ELF-1 (cell line): ENCODE results near the gene CTAGE8.
"Not testable (repeated sequence)": the region's sequence is repeated elsewhere in the genome, so short reads cannot be mapped to it uniquely, and the experiment has no call there.

Experiments used
- DNase-seq: peaks from one replicate; pipeline ENCODE4 v3.0.0-alpha.2; 2016; ENCODE audit warnings: low read depth, low spot score

Gene CTAGE8, protein sequence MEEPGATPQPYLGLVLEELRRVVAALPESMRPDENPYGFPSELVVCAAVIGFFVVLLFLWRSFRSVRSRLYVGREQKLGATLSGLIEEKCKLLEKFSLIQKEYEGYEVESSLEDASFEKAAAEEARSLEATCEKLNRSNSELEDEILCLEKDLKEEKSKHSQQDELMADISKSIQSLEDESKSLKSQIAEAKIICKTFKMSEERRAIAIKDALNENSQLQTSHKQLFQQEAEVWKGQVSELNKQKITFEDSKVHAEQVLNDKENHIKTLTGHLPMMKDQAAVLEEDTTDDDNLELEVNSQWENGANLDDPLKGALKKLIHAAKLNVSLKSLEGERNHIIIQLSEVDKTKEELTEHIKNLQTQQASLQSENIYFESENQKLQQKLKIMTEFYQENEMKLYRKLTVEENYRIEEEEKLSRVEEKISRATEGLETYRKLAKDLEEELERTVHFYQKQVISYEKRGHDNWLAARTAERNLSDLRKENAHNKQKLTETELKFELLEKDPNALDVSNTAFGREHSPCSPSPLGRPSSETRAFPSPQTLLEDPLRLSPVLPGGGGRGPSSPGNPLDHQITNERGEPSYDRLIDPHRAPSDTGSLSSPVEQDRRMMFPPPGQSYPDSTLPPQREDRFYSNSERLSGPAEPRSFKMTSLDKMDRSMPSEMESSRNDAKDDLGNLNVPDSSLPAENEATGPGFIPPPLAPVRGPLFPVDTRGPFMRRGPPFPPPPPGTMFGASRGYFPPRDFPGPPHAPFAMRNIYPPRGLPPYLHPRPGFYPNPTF

DNA sequence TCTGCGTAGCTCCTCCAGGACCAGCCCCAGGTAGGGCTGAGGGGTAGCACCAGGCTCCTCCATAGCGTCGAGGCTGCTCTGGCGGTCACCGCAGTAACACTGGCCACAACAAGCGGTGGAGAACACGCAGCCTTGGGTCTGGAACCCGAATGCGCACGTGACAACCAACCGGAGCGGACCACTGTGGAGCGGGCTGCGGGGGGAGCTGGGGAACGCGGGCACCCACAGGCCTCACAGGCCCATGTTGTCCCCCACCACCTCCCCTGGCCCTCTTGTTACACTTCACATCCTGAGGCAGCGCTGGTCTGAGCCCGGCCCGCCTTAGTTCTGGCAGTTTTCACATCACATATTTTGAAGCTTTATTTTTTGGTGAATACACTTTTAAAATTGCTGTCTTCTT lies at the start of gene CTAGE8:
CTAGE8 (minus strand) TSS at position 101 of the 400 bp plus-strand sequence; CDS start at position 63, 38 bp downstream.
- DNase-seq = not testable (repeated sequence)

DNA sequence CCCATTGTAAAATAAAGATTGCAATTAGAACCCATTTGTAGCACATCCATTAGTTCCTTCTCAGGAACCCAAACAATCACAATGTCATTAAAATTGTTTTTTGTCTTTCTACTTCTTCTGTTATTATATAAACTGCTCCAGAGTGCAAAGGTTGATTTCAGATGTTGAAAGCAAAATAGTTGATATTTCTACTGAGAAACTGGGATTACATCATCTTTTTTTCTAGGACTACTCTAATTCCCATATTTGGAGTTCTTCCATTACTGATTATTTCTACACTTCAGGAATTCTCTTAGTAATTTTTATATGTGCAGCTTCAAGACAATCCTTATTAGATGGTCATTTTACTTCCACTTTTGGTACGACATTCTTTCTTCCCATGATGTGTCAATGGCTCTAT lies 48.4 kb upstream of the CTAGE8 start:
- DNase-seq = not testable (repeated sequence)

DNA sequence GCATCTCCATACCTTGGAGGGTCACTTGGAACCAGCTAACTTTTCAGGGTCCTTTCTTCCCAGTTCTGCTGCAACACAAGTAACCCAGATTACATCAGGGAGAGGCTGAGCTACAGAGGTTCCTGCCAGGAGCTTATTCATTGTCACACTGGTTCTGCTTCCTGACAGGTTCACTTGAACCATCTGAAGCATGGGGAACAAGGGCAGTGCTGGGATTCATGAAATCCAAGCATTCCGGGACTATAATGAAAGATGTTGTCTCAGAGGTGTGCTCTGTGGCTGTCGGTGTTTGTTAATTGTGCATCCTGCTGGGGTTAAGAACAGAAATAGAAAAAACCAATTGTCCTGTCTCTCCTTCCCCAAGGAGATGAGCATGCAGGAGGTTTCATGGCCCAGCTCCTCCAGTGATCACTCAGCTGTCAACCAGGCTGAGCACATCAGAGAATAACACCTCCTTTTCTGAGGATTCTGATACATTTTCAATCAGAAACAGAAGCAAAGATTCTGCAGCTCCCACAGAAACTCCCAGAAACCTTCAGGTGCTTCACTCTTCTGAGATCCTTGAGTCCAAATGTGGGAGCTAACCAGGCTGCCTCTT lies 42.9 kb upstream of the CTAGE8 start, which contains the start of gene OR2A1:
OR2A1 (plus strand) TSS at position 548 of the 598 bp plus-strand sequence. CDS start 5,706 bp downstream, outside the sequence.
- not testable (repeated sequence) for DNase-seq

DNA sequence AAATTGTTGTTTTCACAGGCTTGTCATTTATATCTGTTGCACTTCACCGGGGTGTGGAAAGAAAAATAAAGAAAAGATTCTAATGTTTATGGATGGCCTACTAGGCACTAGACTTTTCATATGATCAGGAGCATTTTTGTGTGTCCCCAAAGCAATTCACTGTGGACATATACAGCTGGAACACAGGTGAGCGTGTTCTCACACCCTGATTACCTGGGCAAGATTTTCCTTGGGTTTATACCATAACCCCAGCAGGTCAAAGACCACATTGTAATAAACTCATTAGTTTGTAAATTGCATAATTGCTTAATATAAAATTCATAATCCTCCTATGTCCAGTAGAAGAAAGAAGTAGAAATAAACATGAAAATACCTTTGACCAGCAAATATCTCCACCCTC lies 42.1 kb upstream of the CTAGE8 start:
- not testable (repeated sequence) for DNase-seq

DNA sequence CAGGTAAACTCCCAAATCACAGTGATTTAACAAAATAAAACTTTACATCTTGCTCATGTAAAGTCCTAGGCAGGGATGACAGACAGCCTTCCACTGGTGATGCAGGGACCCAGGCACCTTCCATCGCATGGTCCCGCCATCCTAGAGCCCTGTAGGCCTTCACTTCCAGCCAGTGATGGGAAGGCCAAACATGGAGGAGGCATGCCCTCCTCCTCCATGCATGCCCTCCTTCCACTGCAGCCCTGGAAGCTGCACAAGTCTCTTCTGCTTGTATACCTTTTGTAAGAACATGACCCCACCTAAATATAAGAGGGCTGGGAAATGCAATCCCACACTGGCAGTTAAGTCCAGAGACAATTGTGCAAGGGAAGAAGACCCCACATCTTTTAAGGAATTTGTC lies 40.6 kb upstream of the CTAGE8 start:
- DNase-seq = not testable (repeated sequence)

DNA sequence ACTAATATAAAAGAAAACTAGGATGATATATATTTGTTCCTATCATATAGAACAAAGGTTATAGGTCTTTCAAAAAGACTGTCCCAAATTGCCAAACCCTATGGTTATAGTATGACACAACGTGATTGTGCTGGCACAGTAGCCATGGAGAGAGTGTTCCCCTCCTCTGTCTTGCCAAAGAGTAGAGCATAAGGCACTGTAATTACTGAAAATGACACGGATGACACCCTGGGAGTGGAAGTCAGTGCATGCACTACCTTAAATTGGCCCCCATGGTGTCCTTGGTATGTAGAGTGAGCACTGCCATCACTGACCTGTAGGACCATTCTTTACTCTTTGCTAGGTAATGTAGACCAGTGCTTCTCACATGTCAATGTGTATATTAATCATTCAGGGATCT lies 36.1 kb upstream of the CTAGE8 start:
- not testable (repeated sequence) for DNase-seq

DNA sequence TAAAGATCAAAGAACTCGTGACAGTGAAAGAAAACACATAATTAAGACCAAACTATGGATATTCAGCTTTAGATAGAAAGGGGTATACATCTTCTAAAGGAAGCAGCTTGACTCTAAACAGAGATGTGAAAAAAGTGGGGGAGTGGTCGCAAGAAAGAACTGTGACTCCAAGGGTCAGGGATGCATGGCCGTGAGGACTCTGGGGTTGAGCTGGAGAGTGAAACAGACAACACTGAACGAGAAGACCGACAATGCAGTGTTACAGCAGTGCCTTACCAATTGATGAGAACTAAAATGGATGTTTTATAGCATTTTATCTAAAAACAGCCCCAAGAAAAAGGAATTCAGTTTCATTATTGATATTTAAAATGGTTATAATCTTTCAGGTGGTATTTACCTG lies 34.5 kb upstream of the CTAGE8 start:
- not testable (repeated sequence) for DNase-seq

DNA sequence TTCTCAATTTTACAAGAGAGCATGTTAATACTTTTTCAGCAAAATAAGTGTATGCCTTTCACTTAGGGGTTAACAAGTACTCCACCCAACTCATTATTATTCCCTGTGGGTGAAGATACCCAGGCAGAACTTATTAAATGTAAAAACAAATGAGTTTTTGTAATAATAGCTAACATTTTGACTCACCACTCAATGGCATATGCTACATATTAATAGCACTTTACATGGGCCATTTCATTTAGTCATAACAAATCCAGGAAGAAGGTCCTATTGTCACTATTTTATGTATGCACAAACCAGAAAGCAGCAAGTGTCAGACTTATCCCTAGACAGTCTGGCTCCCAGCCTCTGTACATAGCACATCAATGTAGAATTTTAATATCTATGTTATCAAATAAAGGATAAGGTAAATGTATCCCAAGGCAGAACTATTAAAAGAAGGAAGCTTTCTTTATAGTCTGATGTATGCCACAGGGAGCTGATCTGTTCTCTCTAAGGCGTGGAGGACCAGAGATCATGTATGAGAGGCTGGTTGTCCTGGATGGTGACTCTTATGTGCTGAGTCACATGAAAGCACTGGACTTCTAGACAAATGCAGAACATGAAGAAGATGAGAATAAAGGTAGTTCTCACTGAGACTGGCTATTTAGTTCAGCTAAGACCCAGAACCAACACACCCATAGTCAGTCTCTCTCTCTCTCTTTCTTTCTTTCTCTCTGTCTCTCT lies 33.7 kb upstream of the CTAGE8 start:
- not testable (repeated sequence) for DNase-seq

DNA sequence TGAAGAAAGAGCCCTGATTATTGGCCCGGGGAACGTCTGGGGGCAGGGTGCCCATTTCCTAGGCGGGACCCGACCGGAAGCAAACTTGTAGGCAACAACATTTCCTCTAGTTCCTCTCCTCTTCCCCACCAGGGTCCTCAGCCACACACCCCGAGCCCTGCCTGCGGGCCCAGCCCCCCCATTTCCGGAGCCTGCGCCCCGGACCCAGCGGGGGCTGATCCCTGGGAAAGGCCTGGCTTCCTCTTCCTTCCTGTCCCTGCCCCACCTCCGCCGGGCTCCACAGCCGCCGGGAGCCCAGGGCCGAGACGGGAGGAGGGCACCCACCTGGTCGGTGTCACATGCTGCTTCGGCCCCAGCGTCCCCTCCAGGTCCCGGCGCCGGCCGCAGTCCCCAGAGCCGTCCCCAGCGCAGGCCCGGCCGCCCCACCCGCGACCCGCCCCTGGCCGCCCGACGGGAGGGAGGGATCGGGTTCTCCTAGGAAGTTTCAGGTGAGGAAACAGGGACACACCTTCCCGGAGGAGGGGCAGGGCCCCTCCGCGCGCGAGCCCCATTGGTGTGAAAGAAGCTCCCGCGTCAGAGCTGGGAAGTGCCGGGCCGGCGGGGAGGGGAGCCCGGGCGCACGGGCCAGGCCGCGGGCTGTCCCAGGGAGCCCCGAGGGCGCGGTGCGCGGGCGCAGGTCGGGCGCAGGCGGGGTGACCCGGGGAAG lies 24.9 kb upstream of the CTAGE8 start:
- not testable (repeated sequence) for DNase-seq

DNA sequence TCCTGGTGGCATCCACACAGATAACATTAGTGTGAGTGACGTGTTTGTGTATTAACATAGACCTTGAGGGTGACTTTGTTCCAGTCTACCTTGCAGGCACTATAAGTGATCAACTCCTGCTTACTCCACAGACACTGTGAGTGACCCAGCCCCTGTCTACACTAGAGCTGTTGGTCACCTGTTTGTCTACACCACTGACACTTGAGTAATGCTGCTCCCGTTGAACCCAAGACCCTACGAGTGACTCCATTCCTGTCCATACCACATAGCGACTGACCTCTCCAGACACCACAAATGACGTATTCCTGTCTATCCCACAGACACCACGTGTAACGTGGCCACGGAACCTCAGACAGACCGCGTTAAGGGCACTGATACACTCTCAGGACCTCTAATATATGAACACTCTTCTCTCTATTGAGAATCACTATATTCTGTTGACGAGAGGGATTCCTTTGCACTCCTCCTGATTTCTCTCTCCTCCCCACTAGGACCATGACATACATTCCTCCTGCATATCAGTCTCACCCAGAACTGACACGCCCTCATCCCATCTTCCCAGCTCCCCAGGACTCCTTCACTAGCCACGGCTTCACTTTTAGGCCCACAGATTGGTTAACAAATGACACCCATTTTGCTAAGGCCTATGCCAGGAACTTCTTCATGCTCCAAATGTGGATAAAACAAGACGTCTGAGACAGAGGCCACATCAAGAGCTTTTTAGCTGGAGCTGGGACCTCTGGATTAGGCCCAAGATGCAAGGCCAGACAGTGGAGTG lies 23.5 kb upstream of the CTAGE8 start:
- DNase-seq = not testable (repeated sequence)

DNA sequence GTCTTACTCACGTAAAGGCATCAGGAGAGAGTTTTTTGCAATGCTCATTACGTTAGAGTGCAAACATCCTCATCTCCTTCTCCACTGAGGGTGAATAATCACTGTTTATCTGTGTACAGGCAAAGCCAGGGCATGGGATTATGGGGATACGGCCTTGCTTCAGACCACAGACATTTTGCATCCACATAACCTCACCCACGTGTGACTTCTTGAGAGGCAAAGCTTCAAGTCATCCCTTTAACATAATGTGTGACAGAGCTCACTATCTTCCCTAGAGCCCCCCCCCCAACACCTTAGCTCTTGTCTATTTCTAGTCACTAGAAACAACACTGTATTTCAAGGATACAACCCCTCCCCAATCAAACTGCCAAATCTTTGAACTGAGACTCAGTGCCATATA lies 22.5 kb upstream of the CTAGE8 start:
- not testable (repeated sequence) for DNase-seq

DNA sequence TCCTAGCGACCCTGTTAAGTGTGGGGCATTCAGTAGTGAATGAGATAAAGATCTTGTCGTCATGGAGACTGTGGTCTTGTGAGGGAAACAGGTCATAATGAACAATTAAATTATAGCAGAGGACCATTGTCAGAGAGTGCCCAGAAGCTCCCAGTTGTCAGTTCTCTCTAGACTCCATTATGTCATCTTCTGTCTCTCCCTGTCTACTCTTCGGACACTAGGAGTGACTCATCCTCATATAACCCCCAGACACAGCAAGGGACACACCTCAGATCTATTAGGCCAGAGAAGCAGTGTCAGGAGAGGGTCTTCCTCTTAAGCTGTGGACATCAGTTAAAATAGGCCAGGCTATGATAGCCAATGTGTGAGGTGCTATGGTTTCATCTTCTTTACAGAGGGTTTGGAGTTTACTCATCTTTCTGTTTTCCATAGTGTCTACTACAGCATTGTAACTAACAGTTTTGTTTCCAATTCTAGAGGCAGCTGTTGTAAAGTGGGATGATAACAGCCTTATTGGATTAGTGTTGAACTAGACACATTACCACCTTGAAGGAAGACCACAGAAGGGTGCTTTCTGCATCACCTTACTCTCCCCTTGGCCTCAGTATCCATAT lies 18.2 kb upstream of the CTAGE8 start:
- not testable (repeated sequence) for DNase-seq

DNA sequence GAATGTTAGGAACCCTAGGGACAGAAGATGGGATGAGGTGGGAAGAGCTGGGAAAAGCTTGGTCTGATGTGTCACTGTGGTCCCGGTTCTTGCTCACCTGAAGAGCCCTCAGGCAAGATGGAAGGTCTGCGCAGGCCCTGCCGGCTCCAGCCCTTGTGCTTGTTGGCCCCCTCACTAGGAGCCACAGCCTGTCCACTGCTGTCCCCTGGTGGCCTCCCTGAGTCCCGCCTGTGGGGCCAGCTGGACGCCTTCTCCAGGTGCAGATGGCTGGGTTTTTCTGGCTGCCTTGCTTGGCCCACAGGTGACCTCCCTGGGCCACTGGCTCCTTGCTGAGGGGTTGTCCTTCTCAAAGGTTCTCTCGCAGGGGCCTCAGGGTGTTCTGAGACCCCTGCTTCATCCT lies 14.6 kb upstream of the CTAGE8 start:
- not testable (repeated sequence) for DNase-seq

DNA sequence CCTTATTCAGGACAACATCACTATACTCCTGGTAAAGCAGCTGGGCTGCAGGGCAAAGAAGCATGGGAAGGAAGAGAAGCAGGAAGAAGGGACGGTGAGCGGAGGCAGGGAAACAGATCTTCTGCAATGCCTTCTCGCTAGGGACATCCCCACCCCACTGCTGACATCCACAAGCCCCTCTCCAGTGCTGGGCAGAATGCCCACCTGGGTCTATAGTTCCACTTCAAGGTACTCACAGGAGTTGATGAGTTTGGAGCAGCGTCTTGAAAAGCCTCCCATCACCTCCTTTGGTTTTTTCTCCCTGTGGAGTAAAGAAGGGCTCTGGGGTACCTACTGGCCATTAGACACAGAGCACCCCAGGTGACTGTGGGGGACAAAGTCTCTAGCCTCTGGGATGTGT lies 13.4 kb upstream of the CTAGE8 start:
- DNase-seq = not testable (repeated sequence)

DNA sequence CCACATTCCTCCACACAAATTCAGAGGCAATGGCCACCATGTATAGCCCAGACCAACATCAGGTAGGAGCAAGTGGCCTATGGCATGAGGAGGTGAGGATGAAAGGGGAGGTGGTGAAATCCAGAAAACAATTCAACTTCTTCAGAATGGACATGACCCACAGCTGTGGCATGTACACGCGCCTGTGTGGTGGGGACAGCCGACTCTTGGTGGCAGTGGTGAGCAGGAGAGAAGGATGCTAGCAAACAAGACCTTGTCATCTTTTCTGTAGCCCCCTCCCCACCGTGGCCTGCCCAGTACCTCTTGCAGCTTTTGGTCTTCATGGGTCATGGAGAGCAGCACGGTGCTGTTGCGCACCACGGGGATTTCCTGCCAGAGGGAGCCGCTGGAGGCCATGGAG lies 12.9 kb upstream of the CTAGE8 start:
- not testable (repeated sequence) for DNase-seq

DNA sequence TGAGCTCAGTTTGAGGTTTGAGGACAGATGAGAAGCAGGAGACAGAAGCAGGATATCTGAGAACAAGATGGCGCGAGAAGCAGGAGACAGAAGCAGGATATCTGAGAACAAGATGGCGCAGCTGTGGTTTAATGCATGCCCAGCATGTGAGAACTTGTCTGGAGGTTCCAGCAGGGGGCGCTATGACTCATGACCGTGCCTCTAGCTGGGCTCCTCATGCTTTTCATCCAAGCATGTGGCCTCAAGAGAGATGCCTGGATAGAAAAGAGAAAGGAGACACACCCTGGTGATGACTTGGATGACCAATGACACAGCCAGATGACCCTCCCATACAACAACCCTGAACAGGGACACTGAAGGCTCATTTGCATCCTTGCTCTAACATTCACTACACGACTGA lies 10.9 kb upstream of the CTAGE8 start:
- not testable (repeated sequence) for DNase-seq

DNA sequence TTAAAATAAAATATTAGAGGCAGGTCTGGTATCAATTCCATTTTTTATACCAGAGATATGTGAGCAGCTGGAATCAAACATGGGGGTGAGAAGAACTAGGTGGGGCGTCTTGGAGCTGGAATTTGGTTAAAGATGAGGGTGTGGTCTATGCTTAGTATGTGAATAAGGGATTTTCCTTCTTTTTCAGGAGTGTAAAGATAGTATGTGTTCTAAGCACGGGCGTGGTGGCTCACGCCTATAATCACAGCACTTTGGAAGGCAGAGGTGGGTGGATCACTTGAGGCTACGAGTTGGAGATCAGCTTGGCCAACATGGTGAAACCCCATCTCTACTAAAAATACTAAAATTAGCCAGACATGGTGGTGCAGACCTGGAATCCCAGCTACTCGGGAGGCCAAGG lies 6.2 kb upstream of the CTAGE8 start:
- not testable (repeated sequence) for DNase-seq

DNA sequence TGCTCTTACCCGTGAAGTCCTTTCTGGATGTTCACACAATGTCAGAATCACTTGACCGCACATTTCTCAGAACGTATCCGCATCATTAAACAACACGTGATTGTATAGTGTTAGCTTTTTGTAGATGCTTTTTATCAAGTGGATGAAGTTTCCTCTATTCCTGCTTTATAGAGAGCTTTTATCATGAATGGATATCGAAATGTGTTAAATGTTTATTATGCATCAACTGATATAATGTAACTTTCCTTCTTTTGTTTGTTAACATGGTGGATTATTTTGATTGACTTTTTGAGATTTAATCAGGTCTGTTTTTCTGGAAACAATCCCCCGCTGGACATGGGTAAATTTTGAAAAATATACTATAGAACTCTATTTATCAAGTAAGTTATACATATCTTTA lies 4.4 kb downstream of the CTAGE8 start, which contains the start of gene OR2A7:
OR2A7 (minus strand) TSS at position 101 of the 400 bp plus-strand sequence. CDS start 5,164 bp downstream, outside the sequence.
- DNase-seq = not testable (repeated sequence)

DNA sequence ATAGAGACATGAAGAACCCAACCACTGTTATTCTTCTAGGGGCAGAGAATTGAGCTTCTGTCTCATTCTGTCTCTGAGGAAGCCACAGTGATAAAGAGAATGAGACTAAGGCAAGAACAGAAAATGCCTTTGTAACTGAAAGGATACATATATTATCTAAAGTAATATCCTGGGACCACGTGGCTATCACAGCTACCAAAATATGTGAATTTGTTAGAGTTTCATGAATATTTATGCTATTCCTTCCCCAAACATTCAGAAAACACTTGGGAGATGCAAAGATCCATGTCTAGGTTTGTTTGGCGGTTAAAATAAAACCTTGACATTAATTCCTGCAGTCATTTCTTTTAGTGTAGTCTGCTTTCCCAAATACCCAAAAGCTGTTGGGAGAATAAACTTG lies 7.0 kb downstream of the CTAGE8 start:
- not testable (repeated sequence) for DNase-seq
